Smooth muscle cell (in vitro differentiated cells): ENCODE data around the gene TSPOAP1. TPM values are rescaled to one million over a fixed set of nuclear protein-coding genes. Genes with fewer than 3 reads are reported as not detected.

ENCODE experiments used
- DNase-seq: peaks from one replicate; lab custom pipeline; 2025; ENCODE audit not compliant: unreplicated experiment; lab: John Stamatoyannopoulos, UW
- H2AFZ ChIP-seq: fragments of 200-600 bp; sonication (generic); 2 replicates; pipeline ENCODE4 v1.6.0; 2016; ENCODE audit warnings: antibody characterized with exemption, low read depth, mild to moderate bottlenecking
- H3F3A ChIP-seq: fragments of 200-600 bp; sonication (generic); 2 replicates; pipeline ENCODE4 v1.6.0; 2017; ENCODE audit warnings: antibody characterized with exemption, low read depth
- H3K27ac ChIP-seq: fragments of 200-600 bp; sonication (generic); 2 replicates; pipeline ENCODE4 v1.5.1; 2016; ENCODE audit warnings: low read depth, mild to moderate bottlenecking
- H3K27me3 ChIP-seq: fragments of 200-600 bp; sonication (generic); 2 replicates; pipeline ENCODE4 v1.6.1; 2016; ENCODE audit warnings: low read depth, mild to moderate bottlenecking
- H3K36me3 ChIP-seq: fragments of 200-600 bp; sonication (generic); 2 replicates; pipeline ENCODE4 v1.5.1; 2016; ENCODE audit warnings: low read depth
- H3K4me1 ChIP-seq: fragments of 200-600 bp; sonication (generic); 2 replicates; pipeline ENCODE4 v1.5.1; 2016; ENCODE audit warnings: low read depth
- H3K4me2 ChIP-seq: fragments of 200-600 bp; sonication (generic); 2 replicates; pipeline ENCODE4 v1.6.0; 2016; ENCODE audit warnings: mild to moderate bottlenecking
- H3K4me3 ChIP-seq: fragments of 200-600 bp; sonication (generic); 2 replicates; pipeline ENCODE4 v1.5.1; 2016; ENCODE audit warnings: mild to moderate bottlenecking
- H3K79me2 ChIP-seq: fragments of 200-600 bp; sonication (generic); 2 replicates; pipeline ENCODE4 v1.6.0; 2016; ENCODE audit warnings: low read depth, mild to moderate bottlenecking
- H3K9ac ChIP-seq: fragments of 200-600 bp; sonication (generic); 2 replicates; pipeline ENCODE4 v1.6.0; 2016; ENCODE audit warnings: low read depth
- H3K9me3 ChIP-seq: fragments of 200-600 bp; sonication (generic); replicated peaks from 2 replicates; pipeline ENCODE4 v1.5.1; 2016; ENCODE audit warnings: low read depth
- H4K20me1 ChIP-seq: fragments of 200-600 bp; sonication (generic); 2 replicates; pipeline ENCODE4 v1.6.0; 2016; ENCODE audit warnings: low read depth
- CTCF ChIP-seq: fragments of 200-600 bp; sonication (generic); IDR thresholded peaks from 2 replicates; pipeline ENCODE4 v1.5.1; 2017; ENCODE audit warnings: borderline replicate concordance, mild to moderate bottlenecking, antibody characterized with exemption; ENCODE audit not compliant: insufficient read depth, poor library complexity, severe bottlenecking
- WGBS: methylation state at CpG from one replicate; pipeline ENCODE4 v1.1.7; 2016; ENCODE audit warnings: low lambda C conversion rate; 5-methylcytosine and 5-hydroxymethylcytosine counted together
- polyA plus RNA-seq: library from polyadenylated mRNA; unstranded; fragments of >200 nt; fragmentation: Nextera tagmentation; extraction: Ambion mirVana; gene quantifications from 2 replicates; pipeline ENCODE4 v1.2.1, GENCODE V29; 2016
- total RNA-seq: library from RNA; depleted of rRNA; stranded (reverse); fragments of >200 nt; gene quantifications from 2 replicates; pipeline ENCODE4 v1.2.3, GENCODE V29; 2014

TSPOAP1 gene
- total and polyA plus RNA-seq, 2 experiments from 2014 or later: 7.0 to 11.7 TPM

DNA sequence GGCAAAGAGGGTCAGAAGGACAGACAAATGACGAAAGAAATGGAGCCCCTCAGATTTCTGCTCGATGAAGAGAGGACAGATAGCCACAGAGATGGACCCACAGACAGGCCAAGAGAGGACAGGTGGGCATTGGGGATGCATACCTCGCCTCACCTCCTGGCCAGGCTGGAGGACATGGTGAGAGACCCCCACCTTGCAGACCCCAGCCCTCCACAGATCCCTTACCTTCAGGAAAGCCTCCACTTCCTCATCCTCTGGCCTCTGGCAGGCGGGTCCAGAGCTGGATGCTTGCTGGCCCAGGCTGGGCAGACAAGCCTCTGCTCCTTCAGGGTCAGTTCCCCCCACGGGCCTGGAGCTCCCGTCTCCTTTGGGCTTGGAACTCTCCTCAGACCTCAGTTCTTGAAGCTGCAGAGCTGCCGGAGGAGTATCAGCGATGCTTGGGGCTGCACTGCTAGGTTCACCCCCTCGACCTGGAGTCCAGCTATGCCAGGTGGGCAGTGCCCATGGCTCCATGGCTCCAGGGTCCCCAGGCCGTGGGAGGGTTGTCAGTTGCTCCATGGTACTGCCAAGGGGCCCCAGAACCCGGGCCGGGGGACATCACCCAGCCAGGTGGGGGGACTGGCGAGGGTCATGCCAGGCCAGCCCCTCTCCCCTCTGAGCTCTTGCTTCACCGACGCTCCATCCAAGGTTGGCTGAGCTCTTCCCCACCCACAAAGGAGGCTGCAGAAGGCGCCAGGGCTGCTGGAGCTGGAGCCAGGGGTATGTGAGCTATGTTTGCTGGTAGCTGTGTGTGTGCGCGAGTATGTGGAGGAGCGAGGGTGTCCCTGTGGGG is 1.0 kb downstream of the TSPOAP1 start:
- TF ChIP-seq CTCF: no peak
- no peaks in the 10 kb centered on the region for H3K79me2 ChIP-seq
- no peak overlapping the region for H3K9ac ChIP-seq
- no peaks in the 10 kb centered on the region for H4K20me1 ChIP-seq
- peak overlapping the region; percentile 33 for H3K4me2 ChIP-seq
- H3K4me3 ChIP-seq: no peak overlapping the region
- WGBS: 92% methylated on average over 18 of the region's 19 CpGs
- H3K9me3 ChIP-seq: no peaks in the 10 kb centered on the region
- no peak for DNase-seq
- no peak overlapping the region for H3K27ac ChIP-seq
- no peaks in the 10 kb centered on the region for H3F3A ChIP-seq
- no peak overlapping the region for H2AFZ ChIP-seq
- H3K4me1 ChIP-seq: peaks cover 29% of the 10 kb centered on the region
- H3K36me3 ChIP-seq: no peaks in the 10 kb centered on the region
- no peaks in the 10 kb centered on the region for H3K27me3 ChIP-seq

- H3K27ac ChIP-seq: no peak overlapping the region
- no peak overlapping the region for H2AFZ ChIP-seq
- H4K20me1 ChIP-seq: no peaks in the 10 kb centered on the region
- no peak overlapping the region for H3K4me3 ChIP-seq
- H3K9ac ChIP-seq: no peak overlapping the region
- H3F3A ChIP-seq: no peaks in the 10 kb centered on the region
- no peaks in the 10 kb centered on the region for H3K79me2 ChIP-seq
- no peak for DNase-seq
- 94% methylated on average over 9 of the region's 9 CpGs for WGBS
- peaks cover 29% of the 10 kb centered on the region for H3K4me1 ChIP-seq
- H3K27me3 ChIP-seq: no peaks in the 10 kb centered on the region
- no peak for TF ChIP-seq CTCF
- no peak overlapping the region for H3K4me2 ChIP-seq
- no peaks in the 10 kb centered on the region for H3K9me3 ChIP-seq
- no peaks in the 10 kb centered on the region for H3K36me3 ChIP-seq
Measured at GRCh38 chr17:58326609-58327362, 1.8 kb downstream of the TSPOAP1 start.

DNA sequence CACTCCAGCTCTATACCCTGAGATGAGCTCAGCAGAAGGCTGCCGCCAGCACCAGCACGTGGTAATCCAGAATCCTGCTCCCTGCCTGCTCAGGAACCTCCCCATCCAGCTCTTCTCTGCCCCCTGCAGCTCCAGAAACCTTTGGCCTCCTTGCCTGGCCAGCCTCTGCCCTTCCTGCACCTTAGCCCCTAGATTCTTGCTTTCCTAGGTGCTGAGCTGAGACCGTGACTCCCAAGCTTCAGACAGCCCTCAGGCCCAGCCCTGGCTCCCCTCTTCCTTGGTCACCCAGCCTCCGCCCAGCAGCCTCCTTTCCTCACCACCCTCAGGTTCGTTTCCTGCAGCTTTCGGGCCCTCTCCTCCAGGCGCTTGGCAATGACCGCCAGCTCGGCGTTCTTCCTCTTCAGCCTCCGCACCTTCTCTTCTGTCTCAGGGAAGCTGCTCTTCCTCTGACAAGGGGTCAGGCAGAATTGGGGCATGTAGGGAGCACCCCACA is 2.6 kb downstream of the TSPOAP1 start:
- Histone ChIP-seq H3K9ac (no peak overlapping the region), H3K4me2 (no peak overlapping the region), H3K4me1 (peaks cover 29% of the 10 kb centered on the region), H3K27me3 (no peaks in the 10 kb centered on the region), H3F3A (no peaks in the 10 kb centered on the region), H3K36me3 (no peaks in the 10 kb centered on the region), H3K9me3 (no peaks in the 10 kb centered on the region), H4K20me1 (no peaks in the 10 kb centered on the region), H3K79me2 (no peaks in the 10 kb centered on the region), H3K4me3 (no peak overlapping the region), H3K27ac (no peak overlapping the region), H2AFZ (no peak overlapping the region)
- no peak for TF ChIP-seq CTCF
- 82% methylated on average over 11 of the region's 11 CpGs for WGBS
- no peak for DNase-seq
